HG03045 (cell line): Measurements from ENCODE around the gene MAFB.

ENCODE experiments used
- ATAC-seq: cut with Tn5 transposase; IDR thresholded peaks from one replicate; pipeline ENCODE4 v1.9.1; 2021; ENCODE audit warnings: mild to moderate bottlenecking, moderate library complexity; ENCODE audit not compliant: unreplicated experiment

Gene MAFB

DNA sequence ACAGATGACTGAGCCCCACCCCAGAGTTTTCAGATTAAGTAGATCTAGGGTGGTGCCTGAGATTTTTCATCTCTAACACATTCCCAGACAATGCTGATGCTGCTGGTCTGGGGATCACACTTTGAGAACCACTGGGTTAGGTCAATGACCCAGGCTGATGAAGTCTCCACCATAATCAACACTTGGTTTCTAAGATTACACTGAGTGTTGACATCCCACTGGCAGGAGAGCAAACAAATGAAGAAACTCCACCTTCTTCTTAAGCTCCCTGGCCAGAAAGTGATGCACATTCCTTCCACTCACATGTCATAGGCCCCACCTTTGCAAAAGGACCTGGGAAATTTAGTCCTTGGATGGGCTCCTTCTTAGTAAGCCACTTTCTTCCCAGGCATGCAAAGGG is 53.1 kb downstream of the MAFB start:
- no peak for ATAC-seq
